Esophagus muscularis mucosa (tissue), 4 donors: ENCODE measurements around the gene ELFN1.

Source experiments
- CTCF ChIP-seq, 3 experiments: fragments of 200-600 bp in 2 of 3; fragments of 450-650 bp in 1 of 3; sonication (generic) in 2 of 3; IDR thresholded peaks; one replicate each; pipeline ENCODE4 v1.5.1; 2017 to 2019; ENCODE audit warnings: antibody characterized with exemption in 3 of 3, mild to moderate bottlenecking in 2 of 3, moderate library complexity in 1 of 3
- EP300 ChIP-seq: sonication (generic); formaldehyde crosslinking; IDR thresholded peaks from one replicate; pipeline ENCODE4 v1.6.1; 2017; ENCODE audit warnings: antibody characterized with exemption
- POLR2A ChIP-seq: fragments of 450-650 bp; IDR thresholded peaks from one replicate; pipeline ENCODE4 v1.6.1; 2017; ENCODE audit warnings: antibody characterized with exemption, moderate library complexity, mild to moderate bottlenecking, low read depth
- POLR2AphosphoS5 ChIP-seq, 2 donors: sonication (generic); formaldehyde crosslinking; IDR thresholded peaks; one replicate each; pipeline ENCODE4 v1.6.1; 2017; ENCODE audit warnings: antibody characterized with exemption in 2 of 2

GRCh38 chr7:1705856-1706255 lies 35.8 kb downstream of the ELFN1 start:
- no peak for TF ChIP-seq CTCF (IDR thresholded peaks at IDR 0.05)
- no peak for TF ChIP-seq EP300
- no peak for TF ChIP-seq POLR2A
- no peak for TF ChIP-seq POLR2AphosphoS5 (IDR thresholded peaks at IDR 0.05)
